GM19025 (cell line): ENCODE measurements around the gene AKAP8.
"Not testable (repeated sequence)": the region's sequence is repeated elsewhere in the genome, so short reads cannot be mapped to it uniquely, and the experiment has no call there.

Source experiments
- ATAC-seq: cut with Tn5 transposase; IDR thresholded peaks from one replicate; pipeline ENCODE4 v1.9.1; 2021; ENCODE audit warnings: mild to moderate bottlenecking, low read depth, moderate library complexity; ENCODE audit not compliant: unreplicated experiment

Gene AKAP8

DNA sequence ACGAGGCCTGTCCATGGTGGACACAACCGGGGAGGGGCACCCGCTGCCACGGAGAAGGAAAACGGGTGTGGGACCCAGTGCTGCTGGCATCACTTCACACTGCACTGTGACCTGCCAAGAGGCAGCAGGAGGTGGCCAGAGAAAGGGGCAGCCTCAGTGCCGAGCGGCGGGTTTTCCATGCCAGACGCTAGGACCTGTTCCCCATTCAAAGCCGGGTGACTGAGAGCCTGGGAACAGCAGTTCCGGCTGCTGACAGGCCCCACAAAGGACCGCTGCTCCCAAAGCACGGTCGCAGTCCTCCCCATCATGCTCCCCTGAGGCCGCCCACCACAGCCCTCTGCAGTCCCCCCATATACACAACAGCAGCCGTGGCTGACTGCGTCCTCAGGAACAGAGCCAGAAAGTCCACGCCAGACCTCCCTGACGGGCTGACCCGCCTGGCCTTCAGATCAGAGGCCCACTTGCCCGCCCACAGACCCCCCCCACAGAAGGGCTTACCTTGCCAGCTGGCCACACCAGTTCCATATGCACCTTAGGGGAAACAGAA lies 5.4 kb downstream of the AKAP8 start:
- ATAC-seq, result no peak

DNA sequence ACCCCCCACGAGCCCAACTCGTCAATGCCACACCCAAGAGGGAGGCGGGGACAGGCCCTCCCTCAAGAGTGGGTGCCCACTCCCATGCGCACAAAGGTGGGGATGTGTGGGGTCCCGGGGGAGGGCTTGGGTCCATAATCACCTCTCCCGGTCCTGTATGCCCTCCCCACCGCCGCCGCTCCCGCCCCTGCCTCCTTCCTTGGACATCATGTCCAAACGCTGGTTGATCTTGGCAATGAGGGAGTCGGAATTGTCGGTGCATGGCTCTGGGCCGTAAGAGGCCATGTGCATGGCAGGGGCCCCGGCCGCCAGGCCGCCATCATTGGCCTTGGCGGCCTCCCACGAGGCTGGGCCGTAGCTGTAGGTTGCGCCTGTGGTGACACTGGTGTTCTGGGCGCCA lies 5.9 kb downstream of the AKAP8 start:
- ATAC-seq, result no peak

DNA sequence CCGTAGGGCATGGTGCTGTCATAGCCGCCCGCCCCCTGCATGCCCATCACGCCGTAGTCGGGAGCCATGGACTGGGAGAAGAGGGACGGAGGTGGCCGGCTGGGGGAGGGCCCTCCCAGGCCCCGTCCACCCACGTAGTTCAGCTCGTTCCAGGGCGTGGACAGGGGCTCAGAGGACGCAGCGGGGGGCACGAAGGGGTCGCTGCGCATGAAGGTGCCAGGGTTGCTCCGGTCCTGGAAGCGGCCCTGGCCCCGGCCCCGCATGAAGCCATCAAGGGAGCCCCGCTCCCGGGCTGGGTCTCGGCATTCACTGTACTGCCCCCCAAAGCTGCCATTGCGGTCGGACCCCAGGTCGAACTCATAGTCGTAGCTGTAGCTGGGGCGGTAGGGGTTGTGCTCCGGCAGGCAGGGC lies 6.7 kb downstream of the AKAP8 start:
- no peak for ATAC-seq

DNA sequence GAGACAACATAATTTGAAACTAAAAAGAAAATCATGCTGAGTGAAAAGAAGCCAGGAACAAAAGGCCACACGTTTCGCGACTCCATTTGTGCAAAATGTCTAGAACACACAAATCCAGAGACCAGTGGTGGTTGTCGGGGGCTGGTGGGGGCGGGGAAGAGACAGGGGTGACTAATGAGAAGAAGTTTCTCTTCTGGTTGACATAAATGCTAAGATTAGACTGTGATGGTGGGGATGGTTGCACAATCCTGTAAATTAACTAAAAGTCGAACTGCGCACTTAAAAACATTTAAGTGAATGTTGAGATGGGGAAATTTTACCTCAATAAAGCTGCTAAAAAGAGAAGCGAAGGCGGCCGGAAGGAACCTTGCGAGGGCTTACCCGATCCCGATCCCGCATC lies 7.1 kb downstream of the AKAP8 start:
- no peak for ATAC-seq

DNA sequence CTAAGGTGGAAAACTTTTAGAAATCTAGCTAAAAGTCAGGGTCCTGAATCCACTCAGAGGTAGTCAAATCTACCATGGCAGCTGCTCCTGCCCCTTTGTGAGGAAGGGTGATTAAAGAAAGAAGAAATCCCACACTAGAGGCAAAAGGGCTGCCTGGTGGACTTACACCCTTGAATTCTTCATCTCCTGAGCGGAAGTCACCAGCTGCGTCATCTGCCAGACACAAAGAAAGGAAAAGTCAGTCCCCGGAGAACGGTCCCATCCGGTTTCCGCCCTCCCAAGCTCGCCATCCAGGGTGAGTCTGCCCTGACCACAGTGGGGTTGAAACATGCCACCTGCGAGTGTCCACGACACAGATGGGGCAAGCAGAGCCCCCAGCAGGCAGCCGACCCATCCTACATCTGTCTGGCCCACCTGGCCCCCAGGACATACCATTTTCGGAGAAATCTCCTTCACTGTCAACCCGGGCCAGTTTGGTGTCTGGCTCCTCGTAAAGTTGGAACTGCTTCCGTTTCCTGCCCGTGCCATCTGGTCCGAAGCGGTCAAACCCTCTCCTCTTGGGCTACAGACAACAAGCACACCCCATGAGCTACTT lies 7.7 kb downstream of the AKAP8 start:
- ATAC-seq, result no peak

DNA sequence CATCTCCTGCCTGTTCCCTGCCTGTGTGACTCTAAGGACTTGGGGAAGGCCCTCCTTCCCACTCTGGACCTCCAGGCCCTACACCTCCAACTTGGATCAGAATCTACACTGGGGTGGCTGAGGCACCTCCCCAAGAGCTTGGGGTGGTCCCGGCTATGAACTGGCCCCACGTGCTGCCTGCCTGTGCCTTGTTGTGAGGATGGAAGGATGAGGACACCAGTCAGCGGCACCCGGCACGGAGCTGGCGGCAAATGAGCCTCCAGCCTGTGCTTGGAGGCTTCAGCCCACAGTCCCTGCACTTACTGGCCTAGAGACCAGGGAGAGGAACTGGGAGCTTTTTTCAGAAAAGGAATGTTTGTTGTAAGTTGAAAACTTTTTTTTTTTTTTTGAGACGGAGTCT lies 8.5 kb downstream of the AKAP8 start:
- ATAC-seq, result no peak

DNA sequence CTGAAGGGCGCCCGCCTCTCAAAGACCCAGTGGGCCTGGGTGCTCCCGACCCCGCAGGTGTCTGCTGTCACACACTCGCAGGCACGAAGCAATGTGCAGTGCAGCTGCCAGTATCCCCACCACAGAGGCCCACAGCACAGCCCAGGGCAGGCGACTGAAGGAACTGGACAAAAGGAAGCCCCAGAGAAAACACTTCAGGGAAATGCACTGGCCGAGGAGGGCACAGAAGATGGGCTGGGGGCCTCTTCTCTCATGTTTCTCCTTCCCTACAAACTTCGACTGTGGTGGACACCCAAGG lies 10.0 kb downstream of the AKAP8 start:
- ATAC-seq, result no peak

DNA sequence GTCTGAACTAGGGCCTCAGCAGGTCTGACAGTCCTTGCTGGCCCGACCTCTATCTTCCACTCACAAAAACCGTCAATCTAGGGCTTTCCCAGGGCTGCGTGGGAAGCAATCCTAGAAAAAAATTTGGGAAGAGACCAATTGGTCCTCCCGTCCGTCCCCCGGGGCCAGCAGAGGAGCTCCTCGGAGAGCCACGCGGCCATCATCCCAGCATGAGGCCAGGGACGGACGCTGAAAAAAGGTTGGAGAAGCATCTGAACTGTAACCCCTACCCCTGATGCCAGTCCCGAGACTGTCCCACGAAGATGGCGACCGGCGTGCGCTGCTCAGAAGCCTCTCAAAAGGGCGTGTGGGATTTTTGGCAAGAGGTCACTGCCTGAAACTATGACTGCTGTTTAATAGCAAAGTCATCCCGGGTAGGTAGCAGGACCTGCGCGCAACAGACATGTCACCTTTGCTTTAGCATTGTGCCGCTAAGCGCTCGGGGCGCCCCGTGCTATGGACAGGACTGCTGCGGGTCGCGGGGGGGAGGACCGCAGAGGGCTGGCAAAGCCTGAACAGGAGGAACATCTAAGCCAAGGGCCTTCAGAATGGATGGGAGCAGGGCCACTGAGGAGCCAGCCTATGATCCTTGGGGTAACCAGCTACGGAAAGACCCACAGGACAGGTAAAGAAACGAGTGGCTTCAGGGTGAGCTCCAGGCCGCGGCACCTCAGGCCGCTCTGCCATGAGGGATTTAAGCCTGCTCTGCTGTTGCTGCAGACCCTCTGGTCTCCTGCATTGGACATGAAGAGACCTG lies 10.6 kb downstream of the AKAP8 start:
- no peak for ATAC-seq

DNA sequence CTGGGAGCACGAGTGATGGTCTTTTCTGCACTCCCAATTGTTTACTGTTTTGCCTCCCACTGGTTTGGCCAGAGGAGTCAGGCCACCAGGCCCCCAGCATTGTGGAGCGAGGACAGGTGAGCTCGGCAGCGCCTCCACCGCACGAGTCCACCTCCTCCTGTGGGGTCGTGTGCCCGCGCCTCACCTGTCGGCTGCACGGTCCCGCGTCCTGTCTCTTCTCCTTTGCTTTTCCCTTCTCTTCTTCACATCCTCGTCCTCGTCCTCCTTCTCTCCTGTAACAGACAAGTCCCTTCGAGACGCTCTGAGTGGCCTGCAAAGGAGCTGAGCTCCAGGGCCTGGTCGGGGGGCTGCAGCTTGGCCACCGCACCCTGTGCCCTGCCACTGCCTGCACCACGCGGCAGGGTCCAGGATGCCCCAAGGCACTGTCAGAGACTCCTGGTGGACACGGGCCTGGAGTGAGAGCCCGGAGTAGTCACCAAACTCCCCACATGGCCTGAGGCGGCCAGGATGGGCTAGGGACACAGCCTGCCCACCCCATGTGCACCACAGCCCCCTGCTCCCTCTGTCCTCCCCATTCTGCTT lies 11.4 kb downstream of the AKAP8 start:
- ATAC-seq, result no peak

DNA sequence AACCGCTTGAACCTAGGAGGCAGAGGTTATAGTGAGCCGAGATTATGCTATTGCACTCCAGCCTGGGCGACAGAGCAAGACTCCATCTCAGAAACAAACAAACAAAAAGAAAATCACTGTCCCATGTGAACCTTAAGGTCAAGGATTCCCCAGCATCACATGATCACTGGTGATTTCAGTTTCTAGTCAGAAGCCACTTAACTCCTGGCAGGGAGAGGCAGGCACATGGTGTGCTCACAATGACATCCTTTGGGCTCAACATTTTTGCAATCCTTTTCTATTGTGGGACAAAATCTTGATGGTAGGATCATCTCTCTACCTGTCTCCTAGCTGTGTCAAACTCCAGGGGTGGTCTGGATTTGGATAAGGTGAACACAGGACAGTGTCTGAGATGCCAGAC lies 12.1 kb downstream of the AKAP8 start:
- no peak for ATAC-seq

DNA sequence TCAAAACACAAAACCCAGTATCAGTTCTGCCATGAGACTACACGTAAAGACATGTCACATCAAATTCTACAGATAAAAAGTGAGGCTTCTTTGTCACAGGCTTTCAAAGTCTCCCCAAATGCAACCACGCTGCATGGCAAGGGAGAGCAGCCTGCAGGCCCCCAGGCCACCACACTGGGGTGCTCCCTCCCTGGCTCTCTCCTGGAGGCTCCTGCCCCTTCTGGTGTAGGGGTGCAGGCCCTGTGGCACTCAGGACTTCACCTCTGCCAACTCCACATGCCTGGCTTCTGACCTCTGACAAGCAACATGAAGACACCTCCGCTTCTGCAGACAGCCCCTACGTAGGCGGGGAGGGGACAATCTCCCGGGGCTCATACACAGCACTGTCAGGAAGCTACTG lies 14.3 kb downstream of the AKAP8 start:
- no peak for ATAC-seq

DNA sequence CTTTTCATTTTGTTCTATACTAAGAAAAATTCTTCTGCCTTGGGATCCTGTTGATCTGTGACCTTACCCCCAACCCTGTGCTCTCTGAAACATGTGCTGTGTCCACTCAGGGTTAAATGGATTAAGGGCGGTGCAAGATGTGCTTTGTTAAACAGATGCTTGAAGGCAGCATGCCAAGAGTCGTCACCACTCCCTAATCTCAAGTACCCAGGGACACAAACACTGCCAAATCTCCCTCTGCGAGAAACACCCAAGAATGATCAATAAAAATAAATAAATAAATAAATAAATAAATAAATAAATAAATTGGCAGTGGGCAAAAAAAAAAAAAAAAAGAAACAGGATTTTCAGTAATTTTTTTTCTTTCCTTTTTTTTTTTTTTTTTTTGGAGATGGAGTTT lies 15.8 kb downstream of the AKAP8 start:
- not testable (repeated sequence) for ATAC-seq

DNA sequence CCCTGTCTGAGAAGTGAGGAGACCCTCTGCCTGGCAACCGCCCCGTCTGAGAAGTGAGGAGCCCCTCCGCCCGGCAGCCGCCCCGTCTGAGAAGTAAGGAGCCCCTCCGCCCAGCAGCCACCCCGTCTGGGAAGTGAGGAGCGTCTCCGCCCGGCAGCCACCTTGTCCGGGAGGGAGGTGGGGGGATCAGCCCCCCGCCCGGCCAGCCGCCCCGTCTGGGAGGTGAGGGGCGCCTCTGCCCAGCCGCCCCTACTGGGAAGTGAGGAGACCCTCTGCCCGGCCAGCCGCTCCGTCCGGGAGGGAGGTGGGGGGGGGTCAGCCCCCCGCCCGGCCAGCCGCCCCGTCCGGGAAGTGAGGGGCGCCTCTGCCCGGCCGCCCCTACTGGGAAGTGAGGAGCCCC lies 16.5 kb downstream of the AKAP8 start:
- ATAC-seq, result not testable (repeated sequence)

DNA sequence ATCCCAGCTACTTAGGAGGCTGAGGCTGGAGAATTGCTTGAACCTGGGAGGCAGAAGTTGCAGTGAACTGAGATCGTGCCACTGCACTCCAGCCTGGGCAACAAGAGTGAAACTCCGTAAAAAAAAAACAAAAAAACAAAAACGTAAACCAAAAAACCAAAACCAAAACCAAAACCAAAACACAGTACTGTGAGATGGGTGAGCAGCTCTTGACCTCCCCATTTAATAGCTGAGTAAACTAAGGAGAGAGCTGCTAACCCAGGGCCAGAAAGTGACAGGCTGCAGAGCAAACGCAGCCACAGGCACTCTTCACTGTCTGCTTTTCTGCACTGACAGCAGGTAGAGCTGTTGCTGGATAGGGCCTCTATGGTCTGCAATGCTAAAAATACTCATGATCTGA lies 19.6 kb downstream of the AKAP8 start:
- ATAC-seq, result not testable (repeated sequence)

DNA sequence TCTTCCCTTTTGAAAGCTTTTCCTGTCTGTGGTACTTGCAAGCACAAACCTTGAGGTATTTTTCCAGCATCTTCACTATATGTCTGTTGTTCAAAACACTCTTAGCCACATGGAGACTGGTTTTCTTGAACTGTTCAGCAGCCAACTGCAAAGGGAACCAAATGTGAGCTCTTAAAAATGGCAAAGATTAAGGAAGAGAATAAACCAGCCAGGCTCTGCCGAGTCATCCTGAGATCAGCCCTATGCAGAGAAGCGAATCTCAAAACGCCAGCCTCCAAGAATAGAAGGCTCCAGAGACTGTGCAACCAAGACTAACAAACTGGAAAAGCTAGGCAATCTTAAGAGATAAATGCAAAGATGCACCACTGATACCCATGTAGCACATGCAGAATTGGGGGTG lies 20.7 kb downstream of the AKAP8 start:
- no peak for ATAC-seq

DNA sequence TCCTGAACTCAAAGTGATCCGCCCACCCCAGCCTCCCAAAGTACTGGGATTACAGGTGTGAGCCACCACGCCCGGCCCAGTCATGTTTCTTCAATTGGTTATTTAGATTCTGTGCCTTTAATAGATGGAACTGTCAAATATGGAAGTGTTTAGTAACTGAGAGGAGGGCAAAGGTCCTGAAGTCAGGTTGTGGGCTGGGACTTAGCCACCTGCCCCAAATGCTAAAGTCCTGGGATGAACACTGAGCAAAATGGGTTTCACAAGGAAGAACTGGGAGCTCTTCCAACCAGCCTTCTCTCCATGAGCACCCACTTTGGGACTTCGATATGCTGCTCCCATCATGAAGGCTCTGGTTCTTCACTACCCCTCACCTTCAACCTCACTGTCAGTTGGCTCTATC lies 21.7 kb downstream of the AKAP8 start:
- no peak for ATAC-seq

DNA sequence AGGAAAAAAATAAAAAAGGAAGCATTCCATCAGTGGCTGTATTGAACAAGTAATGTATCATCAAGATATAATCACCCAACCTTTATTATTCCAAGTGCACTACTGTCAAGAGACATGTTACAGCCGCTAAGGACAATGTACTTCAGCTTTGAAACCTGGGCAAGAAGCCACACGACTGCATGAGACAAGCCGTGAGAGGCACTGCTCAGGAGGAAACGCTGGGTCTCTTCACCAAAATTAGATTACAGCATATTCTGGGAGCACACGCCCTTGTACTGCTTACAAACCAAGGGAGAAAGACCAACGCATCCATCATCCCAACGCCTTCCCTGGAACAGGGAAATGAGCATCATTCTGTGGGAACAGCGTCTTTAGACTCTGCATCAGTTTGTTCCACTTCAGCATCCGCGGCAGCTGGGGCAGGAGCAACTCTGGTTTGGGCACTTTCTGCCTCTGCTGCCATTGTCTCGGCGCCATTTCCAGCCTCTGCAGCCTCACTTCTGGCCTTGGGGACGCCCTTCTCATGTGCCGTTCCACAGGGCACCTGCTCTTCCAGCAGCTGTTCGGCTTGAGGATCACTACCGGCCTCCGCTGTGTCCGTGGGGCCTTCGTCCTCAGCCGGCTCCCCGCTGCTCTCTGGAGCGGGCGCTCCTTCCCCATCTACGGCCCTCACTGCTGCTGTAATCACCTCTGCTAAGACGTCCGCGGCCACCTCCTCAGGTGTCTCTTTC lies 24.9 kb downstream of the AKAP8 start:
- ATAC-seq, result no peak

DNA sequence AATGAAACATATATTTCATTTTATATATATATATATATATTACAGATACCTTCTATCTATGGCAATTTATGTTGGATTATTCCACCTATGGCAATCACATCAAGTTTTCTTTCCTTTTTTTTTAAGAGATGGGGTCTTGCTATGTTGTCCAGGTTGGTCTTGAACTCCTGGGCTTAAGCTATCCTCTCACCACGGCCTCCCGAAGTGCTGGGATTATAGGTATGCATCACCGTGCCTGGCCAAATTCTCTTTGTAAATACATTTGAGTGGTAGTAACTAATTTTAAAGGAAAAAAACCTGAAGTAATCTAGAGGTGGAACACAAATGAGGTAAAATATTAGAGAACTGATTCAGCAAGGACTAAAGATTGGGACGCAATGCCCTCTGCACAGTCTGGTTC lies 25.7 kb downstream of the AKAP8 start:
- ATAC-seq, result no peak

DNA sequence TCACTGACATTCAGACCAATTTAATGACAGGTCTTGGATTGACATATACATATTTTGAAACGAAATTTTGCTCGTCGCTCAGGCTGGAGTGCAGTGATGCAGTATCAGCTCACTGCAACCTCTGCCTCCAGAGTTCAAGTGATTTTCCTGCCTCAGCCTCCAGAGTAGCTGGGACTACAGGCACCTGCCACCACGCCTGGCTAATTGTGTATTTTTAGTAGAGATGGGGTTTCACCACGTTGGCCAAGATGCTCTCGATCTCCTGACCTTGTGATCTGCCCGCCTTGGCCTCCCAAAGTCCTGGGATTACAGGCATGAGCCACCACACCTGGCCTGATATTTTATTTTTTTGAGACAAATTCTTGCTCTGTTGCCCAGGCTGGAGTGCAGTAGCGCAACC lies 27.1 kb downstream of the AKAP8 start:
- ATAC-seq, result not testable (repeated sequence)

DNA sequence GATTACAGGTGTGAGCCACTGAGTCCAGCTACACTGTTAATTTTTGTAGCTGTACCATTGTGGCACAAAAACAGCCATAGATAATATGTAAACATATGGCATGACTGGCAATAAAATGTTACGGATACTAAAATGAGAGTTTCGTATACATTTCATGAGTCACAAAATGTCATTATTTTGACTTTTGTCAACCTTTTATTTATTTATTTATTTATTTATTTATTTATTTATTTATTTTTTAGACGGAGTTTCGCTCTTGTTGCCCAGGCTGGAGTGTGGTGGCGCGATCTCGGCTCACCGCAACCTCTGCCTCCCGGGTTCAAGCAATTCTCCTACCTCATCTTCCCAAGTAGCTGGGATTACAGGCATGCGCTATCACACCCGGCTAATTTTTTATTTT lies 38.3 kb downstream of the AKAP8 start:
- ATAC-seq, result not testable (repeated sequence)

DNA sequence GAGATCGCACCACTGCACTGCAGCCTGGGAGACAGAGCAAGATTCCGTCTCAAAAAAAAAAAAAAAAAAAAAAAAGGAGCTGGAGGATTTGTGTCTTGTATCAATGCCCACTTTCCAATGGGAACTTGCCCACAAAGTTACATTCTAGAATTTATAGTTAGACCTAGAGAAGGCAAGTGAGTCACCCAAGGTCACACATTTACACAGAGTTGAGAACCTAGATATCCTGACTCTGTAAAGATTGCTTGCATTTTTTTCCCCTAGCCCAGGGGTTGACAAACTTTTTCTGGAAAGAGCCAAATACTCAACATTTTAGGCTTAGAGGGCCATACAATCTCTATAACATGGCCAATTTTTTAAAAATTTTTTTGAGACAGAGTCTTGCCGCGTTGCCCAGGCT lies 39.5 kb downstream of the AKAP8 start:
- no peak for ATAC-seq
